Regular cardiac myocyte (primary cell): ENCODE measurements around the gene SERP2. TPM values are rescaled to one million over a fixed set of nuclear protein-coding genes. Genes with fewer than 3 reads are reported as not detected.

Experiments
- total RNA-seq: library from RNA; depleted of rRNA; stranded (reverse); fragments of >200 nt; gene quantifications from 2 replicates; pipeline ENCODE4 v1.2.3, GENCODE V29; 2014

SERP2 gene
- 3.1 and 10.4 TPM in 2 replicates for total RNA-seq

DNA sequence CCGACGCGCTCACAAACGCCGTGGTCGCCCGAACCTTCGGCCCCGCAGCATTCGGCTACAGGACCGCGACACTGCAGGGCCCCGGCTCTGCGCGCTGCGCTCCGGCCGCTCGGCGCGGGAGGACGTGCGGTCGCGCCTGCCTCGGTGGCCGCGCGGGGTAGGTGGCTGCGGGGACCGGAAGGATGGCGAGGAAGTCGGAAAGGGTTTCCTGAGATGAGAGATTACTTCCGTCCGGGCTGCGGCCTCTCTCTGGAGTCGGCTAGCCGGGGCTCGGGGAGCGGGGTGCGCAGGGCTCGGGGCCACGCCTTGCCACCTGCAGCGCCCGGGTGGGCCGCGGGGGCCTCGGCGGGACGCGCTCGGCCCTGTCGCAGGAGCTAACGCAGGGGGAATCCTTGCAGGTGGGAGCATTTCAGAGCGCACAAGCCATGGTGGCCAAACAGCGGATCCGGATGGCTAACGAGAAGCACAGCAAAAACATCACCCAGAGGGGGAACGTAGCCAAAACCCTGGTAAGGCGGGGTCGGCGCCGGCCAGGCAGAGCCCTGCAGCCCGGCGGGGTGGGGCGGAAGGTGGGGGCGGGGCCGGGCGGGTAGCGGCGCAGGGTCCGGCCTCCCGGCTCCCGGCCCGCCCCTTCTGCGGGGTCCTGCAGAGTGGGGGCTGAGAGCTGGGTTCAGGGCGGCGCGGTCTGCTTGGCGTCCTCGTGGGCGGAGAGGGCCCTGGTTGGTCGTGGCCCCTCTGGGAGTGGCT, at the start of gene SERP2:
Gene SERP2 (plus strand): TSS at position 224 of the 747 bp plus-strand sequence. CDS start 202 bp downstream, at position 426.

Other genes with a start within 250 kb of the SERP2 start
- 54.8 and 105 TPM in 2 replicates for gene TSC22D1, start 202.5 kb downstream of the SERP2 start, total RNA-seq